Brain microvascular endothelial cell (primary cell): ENCODE data around the gene ZC3H7B.

Source experiments
- DNase-seq: peaks from one replicate; pipeline ENCODE4 v3.0.0-alpha.2; 2020
- H3K27ac ChIP-seq: fragments of 250-450 bp; sonication (Bioruptor Pico); 2 replicates; pipeline ENCODE4 v1.5.1; 2020; ENCODE audit warnings: mild to moderate bottlenecking, moderate library complexity
- H3K27me3 ChIP-seq: fragments of 250-450 bp; sonication (Bioruptor Pico); replicated peaks from 2 replicates; pipeline ENCODE4 v1.5.1; 2020; ENCODE audit warnings: mild to moderate bottlenecking
- H3K36me3 ChIP-seq: fragments of 250-450 bp; sonication (Bioruptor Pico); replicated peaks from 2 replicates; pipeline ENCODE4 v1.5.1; 2020; ENCODE audit warnings: mild to moderate bottlenecking
- H3K4me3 ChIP-seq: 2 replicates; pipeline ENCODE4 v1.5.1; 2011; ENCODE audit warnings: low read depth, mild to moderate bottlenecking, control low read depth, low read length, moderate library complexity
- in situ Hi-C: cut with HindIII; loops from 2 replicates; pipeline ENCODE4 v1.10.0; 2017; ENCODE audit warnings: low sequenced_read_pairs, low pct_ligation_motif_present
- TF ChIP-seq, protein P1 (sequence below): IDR thresholded peaks from 2 replicates; pipeline ENCODE4 v1.5.1; 2011; ENCODE audit warnings: low read depth, mild to moderate bottlenecking, moderate library complexity, low read length, control low read depth, inconsistent platforms; ENCODE audit errors: missing control alignments

Gene ZC3H7B

GRCh38 chr22:41350087-41350486 lies 48.8 kb downstream of the ZC3H7B start:
- no peak overlapping the region for H3K4me3 ChIP-seq
- H3K27ac ChIP-seq: no peak overlapping the region
- TF ChIP-seq, protein P1, sequence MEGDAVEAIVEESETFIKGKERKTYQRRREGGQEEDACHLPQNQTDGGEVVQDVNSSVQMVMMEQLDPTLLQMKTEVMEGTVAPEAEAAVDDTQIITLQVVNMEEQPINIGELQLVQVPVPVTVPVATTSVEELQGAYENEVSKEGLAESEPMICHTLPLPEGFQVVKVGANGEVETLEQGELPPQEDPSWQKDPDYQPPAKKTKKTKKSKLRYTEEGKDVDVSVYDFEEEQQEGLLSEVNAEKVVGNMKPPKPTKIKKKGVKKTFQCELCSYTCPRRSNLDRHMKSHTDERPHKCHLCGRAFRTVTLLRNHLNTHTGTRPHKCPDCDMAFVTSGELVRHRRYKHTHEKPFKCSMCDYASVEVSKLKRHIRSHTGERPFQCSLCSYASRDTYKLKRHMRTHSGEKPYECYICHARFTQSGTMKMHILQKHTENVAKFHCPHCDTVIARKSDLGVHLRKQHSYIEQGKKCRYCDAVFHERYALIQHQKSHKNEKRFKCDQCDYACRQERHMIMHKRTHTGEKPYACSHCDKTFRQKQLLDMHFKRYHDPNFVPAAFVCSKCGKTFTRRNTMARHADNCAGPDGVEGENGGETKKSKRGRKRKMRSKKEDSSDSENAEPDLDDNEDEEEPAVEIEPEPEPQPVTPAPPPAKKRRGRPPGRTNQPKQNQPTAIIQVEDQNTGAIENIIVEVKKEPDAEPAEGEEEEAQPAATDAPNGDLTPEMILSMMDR: no peak
- H3K27me3 ChIP-seq: no peaks in the 10 kb centered on the region
- in situ Hi-C loops: no loop called here
- H3K36me3 ChIP-seq: peaks cover 66% of the 10 kb centered on the region
- DNase-seq: peak; percentile 14

- Histone ChIP-seq H3K36me3 (peaks cover 68% of the 10 kb centered on the region), H3K27ac (no peak overlapping the region), H3K4me3 (no peak overlapping the region), H3K27me3 (no peaks in the 10 kb centered on the region)
- TF ChIP-seq, protein P1: no peak
- no peak for DNase-seq
- in situ Hi-C loops: no loop called here
These were observed 49.7 kb downstream of the ZC3H7B start for GRCh38 chr22:41351011-41351410.

DNA sequence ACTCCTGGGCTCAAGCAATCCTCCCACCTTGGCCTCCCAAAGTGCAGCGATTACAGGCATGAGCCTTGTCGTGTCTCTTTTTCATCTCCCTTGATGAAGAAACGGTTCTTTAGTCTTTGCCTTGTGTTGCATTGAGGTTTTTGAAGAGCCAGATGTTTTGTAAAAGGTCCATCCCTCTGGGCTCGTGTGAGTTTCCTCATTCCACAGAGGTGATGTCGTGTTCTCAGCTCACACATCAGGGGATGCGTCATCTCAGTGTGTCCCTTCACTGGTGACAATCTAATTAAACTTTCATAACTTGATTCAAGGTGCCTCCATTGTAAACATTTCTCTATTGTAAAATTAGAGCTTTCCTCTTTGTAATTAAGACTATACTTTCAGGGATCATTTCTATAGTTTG lies 50.7 kb downstream of the ZC3H7B start:
- H3K27me3 ChIP-seq: no peaks in the 10 kb centered on the region
- no peak overlapping the region for H3K27ac ChIP-seq
- no peak overlapping the region for H3K4me3 ChIP-seq
- TF ChIP-seq, protein P1: no peak
- in situ Hi-C loops: no loop called here
- peak; percentile 55 for DNase-seq
- H3K36me3 ChIP-seq: peaks cover 69% of the 10 kb centered on the region

DNA sequence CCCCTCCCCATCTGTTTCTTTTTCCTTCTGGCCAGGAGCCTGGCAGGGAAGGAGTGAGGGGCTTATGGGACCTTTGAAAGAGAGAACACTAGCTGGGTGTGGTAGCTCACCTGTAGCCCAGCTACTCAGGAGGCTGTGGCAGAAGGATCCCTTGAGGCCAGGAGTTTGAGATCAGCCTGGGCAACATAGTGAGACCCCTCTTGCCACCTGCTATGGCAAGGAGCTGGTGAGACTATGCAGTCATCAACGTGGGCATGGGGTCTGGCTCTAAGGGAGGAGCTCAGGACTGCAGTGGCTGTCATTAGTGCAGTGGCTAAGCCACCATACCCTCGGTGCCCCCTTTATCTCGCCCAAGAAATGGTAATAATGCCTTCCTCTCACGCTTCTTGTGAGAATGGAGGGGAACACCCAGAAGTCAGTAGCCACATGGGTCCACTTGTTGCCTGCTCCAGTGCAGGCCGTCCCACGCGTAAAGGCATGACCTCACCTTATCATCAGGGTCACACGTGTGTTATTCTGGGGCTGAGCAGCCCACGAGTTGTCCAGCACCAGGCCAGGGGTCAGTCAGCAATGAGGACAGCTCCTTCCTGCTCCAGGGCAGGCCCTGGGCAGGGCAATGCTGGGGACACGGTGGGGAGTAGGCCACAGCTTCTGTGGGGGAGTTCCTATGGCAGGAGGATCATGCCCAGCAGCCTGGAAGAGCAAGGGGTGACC lies 52.7 kb downstream of the ZC3H7B start:
- Histone ChIP-seq H3K27me3 (no peaks in the 10 kb centered on the region), H3K4me3 (no peak overlapping the region), H3K27ac (no peak overlapping the region), H3K36me3 (peaks cover 68% of the 10 kb centered on the region)
- TF ChIP-seq, protein P1: no peak
- in situ Hi-C loops: no loop called here
- DNase-seq: no peak

DNA sequence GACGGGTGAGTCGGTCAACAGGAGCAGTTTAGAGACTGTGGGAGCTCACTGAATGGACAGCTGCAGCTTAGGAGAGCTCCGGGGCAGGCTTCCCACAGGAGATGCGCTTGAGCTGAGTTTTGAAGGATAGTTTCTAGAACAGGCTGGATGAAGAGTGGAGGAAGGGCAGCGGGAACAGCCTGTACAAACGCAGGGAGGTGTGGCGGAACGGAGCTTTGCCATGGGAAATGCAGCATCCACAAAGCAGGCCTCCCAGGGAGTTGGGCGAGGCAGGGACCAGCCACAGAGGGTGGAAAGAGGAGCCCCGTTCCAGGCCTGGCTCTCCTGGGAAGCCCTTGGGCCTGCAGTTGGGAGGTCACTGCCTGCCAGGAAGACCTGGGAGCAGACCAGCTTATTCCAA lies 53.7 kb downstream of the ZC3H7B start:
- Histone ChIP-seq H3K36me3 (peaks cover 64% of the 10 kb centered on the region), H3K4me3 (no peak overlapping the region), H3K27ac (no peak overlapping the region), H3K27me3 (no peaks in the 10 kb centered on the region)
- in situ Hi-C loops: no loop called here
- TF ChIP-seq, protein P1: no peak
- no peak for DNase-seq

GRCh38 chr22:41355895-41356294 lies 54.6 kb downstream of the ZC3H7B start:
- TF ChIP-seq, protein P1: no peak
- DNase-seq: no peak
- in situ Hi-C loops: no loop called here
- Histone ChIP-seq H3K27me3 (no peaks in the 10 kb centered on the region), H3K27ac (no peak overlapping the region), H3K36me3 (peaks cover 55% of the 10 kb centered on the region), H3K4me3 (no peak overlapping the region)
